HG03039 (cell line): ENCODE measurements around the gene CNNM4.

Experiments
- ATAC-seq: cut with Tn5 transposase; IDR thresholded peaks from one replicate; pipeline ENCODE4 v1.9.1; 2021; ENCODE audit warnings: mild to moderate bottlenecking, moderate library complexity; ENCODE audit not compliant: unreplicated experiment

Gene CNNM4

DNA sequence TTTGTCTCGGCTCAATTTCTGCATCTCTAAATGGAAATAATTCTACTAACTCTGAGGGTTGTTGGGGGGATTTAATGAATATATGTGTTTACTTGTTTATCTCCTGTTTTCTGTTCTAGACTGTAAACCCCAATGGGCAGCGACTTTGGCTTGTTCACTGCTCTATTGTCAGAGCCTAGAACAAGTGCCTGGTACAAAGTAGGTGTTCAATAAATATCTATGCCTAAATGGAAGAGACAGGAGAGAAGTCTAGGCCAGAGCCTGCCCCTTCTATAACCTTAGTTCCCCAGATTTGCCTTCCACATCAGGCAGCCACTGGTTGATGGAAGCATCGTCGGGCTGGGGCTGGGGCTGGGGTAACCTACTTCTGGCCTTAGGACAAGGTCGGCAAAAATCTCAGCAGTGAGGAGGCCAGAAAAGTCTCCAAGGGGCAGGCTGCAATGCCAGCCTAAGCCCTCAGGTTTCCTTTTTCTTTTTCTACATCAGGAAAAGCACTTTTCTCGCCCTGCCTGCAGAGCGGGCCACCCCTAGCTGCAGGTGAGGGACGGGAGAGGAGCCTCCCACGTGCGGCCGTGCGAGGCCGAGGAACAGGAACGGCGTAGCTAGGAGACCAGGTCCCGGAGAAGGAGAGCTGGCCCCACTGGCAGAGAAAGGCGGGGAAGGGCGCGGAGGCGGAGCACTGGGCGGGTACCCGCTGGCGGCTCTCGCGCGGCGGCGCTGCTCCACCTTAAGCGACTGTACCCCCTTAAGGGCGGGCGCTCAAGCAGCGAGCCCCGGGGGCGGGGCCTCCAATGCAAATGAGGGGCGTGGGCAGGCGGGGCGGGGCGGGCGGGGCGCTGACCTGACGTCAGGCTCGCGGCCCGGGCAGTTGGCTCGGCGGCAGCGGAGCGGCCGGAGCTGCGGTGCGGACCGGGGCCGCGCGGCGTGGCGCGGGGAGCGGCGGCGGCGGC is at the start of gene CNNM4:
TSS of gene CNNM4 (plus strand) at position 867 of the 950 bp plus-strand sequence. CDS start 98 bp downstream, outside the sequence.
- peak; percentile 79 for ATAC-seq

- no peak for ATAC-seq
Observed at GRCh38 chr2:96710985-96711384, 49.7 kb upstream of the CNNM4 start.

- ATAC-seq: no peak
Observed at GRCh38 chr2:96715658-96716057, 45.0 kb upstream of the CNNM4 start.

GRCh38 chr2:96716388-96716787 is 44.3 kb upstream of the CNNM4 start:
- ATAC-seq: no peak

- ATAC-seq: no peak
Observed at GRCh38 chr2:96726131-96726530, 34.6 kb upstream of the CNNM4 start.

DNA sequence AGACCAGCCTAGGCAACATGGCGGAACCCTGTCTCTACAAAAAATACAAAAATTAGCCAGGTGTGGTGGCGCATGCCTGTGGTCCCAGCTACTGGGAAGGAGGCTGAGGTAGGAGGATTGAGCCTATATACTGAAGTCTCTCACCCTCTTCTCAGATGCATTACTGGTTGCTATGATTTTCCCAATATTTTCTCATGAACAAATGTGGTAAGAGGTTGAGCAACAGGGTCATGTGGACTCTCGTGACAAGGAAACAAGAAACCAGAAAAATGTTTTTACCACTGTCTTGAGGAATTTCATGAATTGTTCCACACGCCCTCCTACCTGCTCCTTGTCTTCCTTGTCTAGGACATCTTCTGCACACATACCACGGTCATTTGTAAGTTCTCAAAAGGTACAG is 33.3 kb upstream of the CNNM4 start:
- ATAC-seq: no peak

DNA sequence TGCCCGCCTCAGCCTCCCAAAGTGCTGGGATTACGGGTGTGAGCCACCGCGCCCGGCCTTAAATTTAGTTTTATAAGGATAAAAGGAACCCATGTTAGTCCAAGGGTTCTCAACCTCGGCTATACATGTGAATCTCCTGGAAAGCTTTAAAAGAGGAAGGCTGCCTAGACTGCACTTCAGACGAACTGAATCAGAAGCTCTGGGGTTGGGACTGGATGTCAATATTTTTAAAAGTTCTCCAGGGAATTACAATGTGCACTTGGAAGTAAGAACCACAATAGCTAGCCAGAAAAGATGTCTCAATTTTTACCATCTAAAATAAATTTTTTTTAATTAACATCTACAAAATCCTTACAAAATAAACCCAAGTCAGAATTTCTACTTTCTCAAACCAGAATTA is 31.0 kb upstream of the CNNM4 start:
- ATAC-seq: no peak

- no peak for ATAC-seq
Observed at GRCh38 chr2:96730212-96730611, 30.5 kb upstream of the CNNM4 start.

GRCh38 chr2:96733931-96734330 is 26.8 kb upstream of the CNNM4 start:
- ATAC-seq: no peak

DNA sequence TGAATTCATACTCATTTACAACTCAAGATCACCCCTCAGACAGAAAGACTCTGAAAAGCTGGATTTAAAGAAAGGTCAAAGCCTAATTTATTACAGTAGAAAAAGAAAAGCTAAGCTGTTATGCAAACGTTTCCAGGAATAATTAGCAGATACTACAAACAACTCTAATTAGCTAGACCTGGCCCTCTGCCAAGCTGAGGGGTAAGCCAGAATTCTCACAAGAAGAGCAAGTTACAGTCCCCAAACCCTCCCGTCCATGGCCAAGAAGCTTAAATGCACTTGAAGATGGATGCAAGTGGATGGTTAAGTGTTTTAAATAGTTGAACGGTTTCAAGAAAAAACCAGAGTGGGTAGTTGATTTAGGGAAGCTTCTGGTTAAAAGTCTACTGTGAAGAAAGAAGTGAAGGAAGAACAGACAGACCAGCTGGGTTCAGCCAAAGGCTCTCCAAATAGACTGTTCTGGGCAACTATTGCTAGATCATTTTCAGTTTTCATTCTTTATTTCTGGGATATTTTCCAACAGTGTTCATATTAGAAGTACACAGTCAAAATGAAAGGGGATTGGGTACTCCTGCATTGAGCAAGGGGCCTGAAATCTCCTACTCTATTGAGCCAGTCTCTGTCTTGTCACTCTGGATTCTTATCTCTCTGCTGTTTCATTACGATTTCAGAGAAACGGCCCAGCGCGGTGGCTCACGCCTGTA is 25.7 kb upstream of the CNNM4 start:
- ATAC-seq: no peak

GRCh38 chr2:96737251-96737650 is 23.5 kb upstream of the CNNM4 start:
- no peak for ATAC-seq

GRCh38 chr2:96737831-96738230 is 22.9 kb upstream of the CNNM4 start:
- ATAC-seq: no peak

- ATAC-seq: no peak
Observed at GRCh38 chr2:96739076-96739632, 21.5 kb upstream of the CNNM4 start.

DNA sequence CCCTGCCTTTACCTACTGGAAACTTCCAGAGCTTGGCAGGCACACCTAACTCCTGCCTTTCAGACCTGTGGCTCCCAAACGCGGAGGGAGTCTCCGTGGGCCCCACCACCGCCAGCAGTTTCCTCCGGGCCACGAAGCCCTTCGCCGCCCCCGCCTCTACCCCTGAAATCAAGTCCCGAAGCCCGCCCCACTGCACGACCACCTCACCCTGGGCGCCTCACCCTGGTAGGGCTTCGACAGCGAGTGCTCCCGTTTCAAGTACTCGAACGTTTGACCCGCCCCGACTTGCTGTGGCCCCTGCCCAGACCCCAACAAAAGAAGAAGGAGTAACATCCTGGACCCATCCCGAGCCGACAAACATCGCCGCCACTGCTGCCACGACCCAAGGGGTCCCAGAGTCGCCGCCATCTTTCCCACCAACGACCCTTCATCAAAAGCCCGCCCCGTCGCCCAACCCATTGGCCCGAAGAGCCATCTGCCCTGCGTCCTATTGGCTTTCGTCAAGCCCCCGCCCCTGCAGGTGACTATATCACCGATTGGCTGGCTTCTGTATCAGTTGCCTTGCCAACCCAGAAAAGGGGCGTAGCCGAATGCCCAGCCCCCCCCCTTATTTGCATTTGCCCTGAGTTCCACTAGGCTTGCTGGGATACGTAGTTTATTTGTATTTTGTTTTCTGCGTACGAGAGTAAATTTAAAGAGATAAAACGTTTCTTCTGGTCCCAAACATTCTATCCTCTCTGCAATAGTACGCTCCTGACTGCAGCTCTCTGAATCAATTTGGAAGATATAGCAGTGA is 20.9 kb upstream of the CNNM4 start, which contains the start of gene LMAN2L:
TSS of gene LMAN2L (minus strand) at position 432 of the 796 bp plus-strand sequence. CDS start at position 408, 24 bp downstream.
- ATAC-seq: peak; percentile 100

DNA sequence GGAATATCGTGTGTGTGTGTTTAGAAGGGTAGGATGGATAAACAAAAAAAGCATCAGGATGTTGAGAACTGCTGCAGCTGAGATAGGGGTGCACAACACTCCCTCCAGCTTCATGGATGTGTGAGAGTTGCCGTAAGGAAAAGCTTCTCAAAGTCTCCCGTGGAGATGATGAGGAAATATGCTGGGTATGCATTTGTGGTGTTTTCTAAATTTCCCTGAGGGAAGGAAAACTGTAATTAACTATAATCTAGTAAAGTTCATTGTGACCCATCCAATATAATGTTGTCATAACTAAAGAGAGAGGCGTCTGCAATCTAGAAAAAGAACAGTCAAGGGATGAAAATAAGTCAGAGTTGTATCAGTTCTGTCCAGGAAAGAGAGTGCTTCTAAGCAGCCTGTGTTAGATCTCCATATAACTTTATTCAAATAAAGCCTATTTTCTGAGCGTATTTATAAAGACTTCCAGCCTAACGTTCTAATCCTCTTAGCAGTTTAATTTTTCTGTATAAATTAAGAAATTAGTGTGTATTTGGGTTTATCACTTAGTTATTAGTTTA is 13.6 kb upstream of the CNNM4 start:
- no peak for ATAC-seq

DNA sequence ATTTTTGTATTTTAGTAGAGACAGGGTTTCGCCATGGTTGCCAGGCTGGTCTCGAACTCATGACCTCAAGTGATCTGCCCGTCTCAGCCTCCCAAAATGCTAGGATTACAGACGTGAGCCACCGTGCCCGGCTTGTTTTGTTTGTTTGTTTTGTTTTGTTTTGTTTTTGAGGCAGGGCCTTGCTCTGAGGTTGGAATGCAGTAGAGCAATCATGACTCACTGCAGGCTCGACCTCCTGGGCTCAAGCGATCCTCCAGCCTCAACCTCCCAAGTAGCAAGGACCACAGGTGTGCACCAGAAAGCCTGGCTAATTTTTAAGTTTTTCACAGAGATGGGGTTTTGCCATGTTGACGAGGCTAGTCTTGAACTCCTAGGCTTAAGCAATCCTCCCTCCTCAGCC is 8.9 kb upstream of the CNNM4 start:
- ATAC-seq: no peak

- ATAC-seq: no peak
Observed at GRCh38 chr2:96753661-96754282, 6.9 kb upstream of the CNNM4 start.

DNA sequence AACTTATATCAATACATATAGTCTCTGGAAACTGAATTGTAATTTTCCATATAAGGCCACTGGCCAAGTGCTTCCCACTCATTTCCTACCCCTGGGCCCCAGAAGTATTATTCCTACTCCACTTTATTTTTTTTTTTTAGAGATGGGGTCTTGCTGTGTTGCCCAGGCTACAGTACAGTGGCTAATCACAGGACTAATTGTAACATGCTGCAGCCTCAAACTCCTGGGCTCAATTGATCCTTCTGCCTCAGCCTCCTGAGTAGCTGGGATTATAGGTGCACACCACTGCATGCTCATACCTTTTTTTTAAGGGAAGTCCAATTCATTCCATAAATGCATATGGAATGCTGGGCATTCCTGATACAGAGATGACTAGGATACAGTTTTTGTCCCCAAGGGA is 6.4 kb upstream of the CNNM4 start:
- ATAC-seq: no peak

- ATAC-seq: no peak
Observed at GRCh38 chr2:96756788-96757476, 3.8 kb upstream of the CNNM4 start.
